Suppressor macrophage treated with lipopolysaccharide for 1 hour (primary cell): ENCODE results near the gene CLEC7A.

Experiments used
- DNase-seq, 3 donors: peaks; one replicate each; pipeline ENCODE4 v3.0.0-alpha.2; 2020 to 2022

CLEC7A gene

GRCh38 chr12:10088955-10089900 lies 40.8 kb downstream of the CLEC7A start:
- peak in 2 of 3 donors; percentile 37 to 47 for DNase-seq

- peak in 2 of 3 donors; percentile 64 to 67 for DNase-seq
Measured at GRCh38 chr12:10088031-10088430, 42.0 kb downstream of the CLEC7A start.

GRCh38 chr12:10086387-10086786 lies 43.6 kb downstream of the CLEC7A start:
- DNase-seq = no peak

GRCh38 chr12:10084733-10085132 lies 45.3 kb downstream of the CLEC7A start:
- DNase-seq = no peak

- DNase-seq = peak; percentile 26 to 38 (median 28)
Measured at GRCh38 chr12:10082117-10082874, 47.7 kb downstream of the CLEC7A start.

- no peak for DNase-seq
Measured at GRCh38 chr12:10075451-10075850, 54.5 kb downstream of the CLEC7A start.

GRCh38 chr12:10073261-10073660 lies 56.7 kb downstream of the CLEC7A start:
- no peak for DNase-seq

- no peak for DNase-seq
Measured at GRCh38 chr12:10072131-10072530, 57.9 kb downstream of the CLEC7A start.

GRCh38 chr12:10070380-10070779 lies 59.6 kb downstream of the CLEC7A start:
- DNase-seq = no peak

- peak; percentile 33 to 56 (median 40) for DNase-seq
Measured at GRCh38 chr12:10069976-10070375, 60.0 kb downstream of the CLEC7A start.

GRCh38 chr12:10069099-10069498 lies 60.9 kb downstream of the CLEC7A start:
- DNase-seq = peak; percentile 41 to 58 (median 58)

- peak; percentile 58 to 88 (median 87) for DNase-seq
Measured at GRCh38 chr12:10068644-10069043, 61.4 kb downstream of the CLEC7A start.

GRCh38 chr12:10067942-10068341 lies 62.1 kb downstream of the CLEC7A start:
- DNase-seq = peak in 1 of 3 donors; percentile 25

GRCh38 chr12:10067264-10067663 lies 62.7 kb downstream of the CLEC7A start:
- no peak for DNase-seq
